NCI-H446 (cell line): ENCODE results near the gene EXOC8.

ENCODE experiments used
- DNase-seq, 2 experiments: peaks; one replicate each; lab custom pipeline; 2025; lab: John Stamatoyannopoulos, UW

The EXOC8 gene

DNA sequence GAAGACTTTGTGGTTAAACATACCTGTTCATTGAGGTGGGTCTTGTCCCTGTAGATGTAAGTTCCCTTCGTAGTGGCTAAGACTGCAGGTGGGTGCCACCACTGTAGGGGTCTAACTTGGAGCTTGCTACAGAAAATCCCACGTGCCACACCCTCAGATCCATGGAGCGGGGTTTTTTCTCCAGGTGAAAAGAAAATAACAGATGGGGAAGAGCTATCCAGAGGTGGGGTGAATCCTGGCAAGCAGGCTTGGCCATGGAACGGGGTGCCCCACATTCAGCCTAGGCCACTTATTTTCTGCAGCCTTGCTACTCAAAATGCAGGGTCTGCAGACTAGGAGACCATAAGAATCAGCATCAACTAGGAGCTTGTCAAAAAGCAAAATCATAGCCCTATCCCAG lies 24.0 kb downstream of the EXOC8 start:
- DNase-seq = no peak

GRCh38 chr1:231312432-231312788 lies 25.2 kb downstream of the EXOC8 start:
- no peak for DNase-seq

DNA sequence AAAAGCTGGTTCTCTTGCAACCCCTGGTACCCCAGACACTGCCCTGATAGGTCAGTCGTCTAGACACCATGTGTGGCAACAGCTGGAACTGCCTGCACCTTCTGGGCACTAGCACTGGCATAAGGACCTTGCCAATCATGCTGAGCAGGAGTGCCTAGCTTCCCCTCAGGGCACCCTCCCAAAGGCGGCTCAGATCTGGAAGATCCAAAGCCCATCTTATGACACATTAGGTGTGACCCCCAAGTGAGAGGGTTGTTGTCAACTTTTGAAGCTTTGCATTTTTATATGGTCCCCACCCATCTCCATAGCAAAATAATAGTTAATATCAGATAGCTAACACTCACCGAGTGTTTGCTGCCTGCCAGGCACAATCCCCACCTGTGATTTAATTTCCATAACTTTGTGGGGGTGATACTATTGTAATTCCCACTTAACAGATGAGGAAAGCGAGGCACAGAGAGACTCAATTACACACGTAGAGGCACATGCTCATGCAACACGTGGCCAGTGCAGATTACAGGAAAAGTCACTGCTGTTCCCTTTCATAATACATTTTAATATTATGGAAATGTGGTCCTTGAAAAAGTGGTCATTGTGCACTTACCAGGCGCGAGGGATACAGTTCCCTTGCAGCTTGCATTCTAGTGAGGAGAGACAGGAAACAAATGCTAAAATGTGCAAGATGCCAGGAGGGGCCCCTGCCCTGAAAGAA lies 25.8 kb downstream of the EXOC8 start:
- no peak for DNase-seq

- no peak for DNase-seq
These were observed 27.2 kb downstream of the EXOC8 start for GRCh38 chr1:231310391-231310934.

DNA sequence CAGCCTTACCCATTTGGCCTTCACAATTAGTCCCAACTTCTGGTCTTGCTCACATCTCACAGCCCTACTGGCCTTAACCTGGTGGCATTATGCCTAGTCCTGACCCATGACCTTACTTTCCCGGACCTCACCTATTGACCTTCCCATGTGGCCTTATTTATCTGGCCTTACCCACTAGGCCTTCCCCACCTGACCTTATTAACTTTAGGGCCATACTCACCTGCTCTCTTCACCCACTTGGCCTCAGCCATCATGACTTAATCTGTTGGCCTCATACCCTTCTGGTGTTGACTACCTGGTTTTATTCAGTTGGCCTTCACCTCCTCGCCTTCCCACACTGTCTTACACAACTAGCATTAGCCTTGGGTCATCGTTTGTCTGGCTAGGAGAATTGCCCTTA lies 35.7 kb downstream of the EXOC8 start:
- no peak for DNase-seq

DNA sequence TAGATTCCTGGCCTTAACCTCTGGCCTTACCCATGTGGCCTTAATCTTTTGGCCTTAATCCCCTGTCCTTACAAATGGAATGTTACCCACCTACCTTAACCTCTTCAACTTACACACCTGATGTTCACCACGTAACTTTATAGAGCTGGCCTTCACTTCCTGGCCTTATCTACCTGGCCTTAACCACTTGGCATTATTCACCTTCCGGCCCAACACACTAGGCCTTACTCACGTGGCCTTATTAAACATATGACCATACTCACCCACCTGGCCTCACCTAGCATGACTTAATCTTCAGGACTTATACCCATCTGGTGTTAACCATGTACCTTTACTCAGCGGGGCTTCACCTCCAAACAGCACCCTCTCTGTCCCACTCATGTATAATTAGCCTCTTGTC lies 41.7 kb downstream of the EXOC8 start:
- no peak for DNase-seq

DNA sequence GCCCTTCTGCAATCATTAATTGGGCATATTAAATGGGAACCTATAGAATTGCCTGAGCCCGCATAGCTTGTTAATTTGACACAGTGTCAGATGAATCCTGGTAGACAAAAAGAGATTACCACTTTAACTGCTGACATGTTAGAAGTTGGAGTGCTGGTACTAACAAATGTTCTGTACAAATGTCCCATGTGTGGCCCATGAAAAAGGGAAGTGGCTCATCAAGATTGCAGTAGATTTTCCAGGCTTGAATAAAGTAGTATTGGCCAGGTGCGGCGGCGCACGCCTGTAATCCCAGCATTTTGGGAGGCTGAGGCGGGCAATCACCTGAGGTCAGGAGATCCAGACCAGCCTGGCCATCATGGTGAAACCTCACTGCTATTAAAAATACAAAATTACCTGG lies 51.0 kb downstream of the EXOC8 start:
- no peak for DNase-seq

DNA sequence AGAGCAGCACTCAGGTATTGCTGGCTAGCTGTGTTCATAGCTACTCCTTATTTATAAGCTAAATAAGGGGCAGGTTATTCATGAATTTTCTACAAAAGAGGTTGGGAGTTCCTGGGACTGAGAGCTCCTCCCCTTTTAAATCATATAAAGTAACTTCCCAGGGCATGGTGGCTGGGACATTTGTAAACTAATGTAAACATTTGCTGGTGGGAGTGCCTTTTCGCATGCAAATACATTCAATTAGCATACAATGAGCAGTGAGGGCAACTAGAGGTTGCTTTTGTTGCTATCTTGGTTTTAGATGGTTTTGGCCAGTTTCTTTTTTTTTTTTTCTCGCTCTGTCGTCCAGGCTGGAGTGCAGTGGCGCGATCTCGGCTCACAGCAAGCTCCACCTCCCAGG lies 53.2 kb downstream of the EXOC8 start:
- DNase-seq = no peak
